SK-MEL-5 (cell line): ENCODE data around the gene CHP1. TPM values are rescaled to one million over a fixed set of nuclear protein-coding genes. Genes with fewer than 3 reads are reported as not detected.
"Not testable (repeated sequence)": the region's sequence is repeated elsewhere in the genome, so short reads cannot be mapped to it uniquely, and the experiment has no call there.

Experiments
- DNase-seq: peaks from one replicate; pipeline ENCODE4 v3.0.0-alpha.2; 2016; ENCODE audit warnings: low read depth, low spot score
- in situ Hi-C: cut with HindIII; loops from 2 replicates; pipeline ENCODE4 v1.10.0; 2016; ENCODE audit warnings: low sequenced_read_pairs, high pct_unique_total_duplicates, low pct_unique_long_range_greater_than_20kb
- total RNA-seq: library from RNA; depleted of rRNA; stranded (reverse); fragments of >200 nt; shearing (Covaris generic); gene quantifications from 2 replicates; pipeline ENCODE4 v1.2.3, GENCODE V29; 2014

CHP1 gene
- total RNA-seq, 1 experiment from 2014 or later = 116 TPM

DNA sequence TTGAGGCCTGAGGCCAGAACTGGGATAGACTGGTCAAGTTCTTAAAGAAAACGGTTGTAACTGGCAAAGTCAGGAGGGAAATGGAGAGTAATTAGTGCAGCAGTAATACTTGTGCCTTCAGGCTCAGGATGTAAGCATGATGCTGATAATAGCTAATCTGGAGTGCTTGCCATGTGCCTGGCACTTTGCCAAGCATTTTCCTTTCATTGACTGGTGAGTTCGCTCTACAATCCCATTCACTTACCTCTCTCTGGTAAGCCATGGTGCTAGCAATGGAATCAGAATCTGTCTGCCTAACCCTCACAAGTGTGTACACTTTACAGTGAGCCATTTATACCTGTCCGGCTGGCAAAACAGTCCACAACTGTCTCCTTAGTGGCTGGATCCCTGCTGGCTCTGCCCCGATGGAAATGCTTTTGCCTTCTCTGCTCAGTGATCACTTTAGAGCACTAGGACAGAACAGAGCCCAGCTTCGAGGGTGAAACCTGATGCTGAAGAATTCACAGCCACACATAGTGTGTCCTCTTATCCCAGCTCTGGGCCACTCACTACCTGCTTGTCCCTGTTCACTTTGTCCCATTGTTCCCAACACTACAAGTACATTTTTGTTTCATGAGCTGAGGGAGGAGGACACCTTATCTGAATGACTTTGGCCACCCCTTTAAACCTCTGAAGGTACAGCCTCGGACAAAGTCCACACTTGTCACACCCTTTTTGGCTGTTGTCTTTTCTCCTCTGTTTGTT is 10.3 kb downstream of the CHP1 start:
- in situ Hi-C loops = no loop called here
- peak; percentile 98 for DNase-seq

GRCh38 chr15:41250745-41251144 is 19.7 kb downstream of the CHP1 start:
- in situ Hi-C loops, DNase-seq: not testable (repeated sequence)

- peak; percentile 73 for DNase-seq
- in situ Hi-C loops = no loop called here
Measured at GRCh38 chr15:41251411-41251810, 20.3 kb downstream of the CHP1 start.

DNA sequence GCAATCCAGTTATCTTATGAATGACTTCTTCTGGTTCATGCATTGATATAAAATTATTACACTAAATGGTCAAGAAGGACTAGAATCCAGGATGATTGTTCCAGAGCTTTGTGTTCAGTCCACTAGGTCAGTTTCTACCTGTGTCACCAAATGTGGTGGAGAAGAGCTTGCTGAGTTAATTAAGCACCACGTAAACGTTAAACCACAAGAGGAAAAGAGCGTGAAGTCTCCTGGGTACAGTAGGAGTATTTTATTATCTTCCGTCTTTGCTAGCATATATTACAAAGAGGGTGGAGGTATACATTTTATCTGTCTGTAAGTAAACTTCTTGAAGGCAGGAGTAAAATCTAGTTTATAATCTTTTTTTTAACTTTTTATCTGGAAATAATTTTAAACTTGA is 23.5 kb downstream of the CHP1 start:
- in situ Hi-C loops = no loop called here
- no peak for DNase-seq

DNA sequence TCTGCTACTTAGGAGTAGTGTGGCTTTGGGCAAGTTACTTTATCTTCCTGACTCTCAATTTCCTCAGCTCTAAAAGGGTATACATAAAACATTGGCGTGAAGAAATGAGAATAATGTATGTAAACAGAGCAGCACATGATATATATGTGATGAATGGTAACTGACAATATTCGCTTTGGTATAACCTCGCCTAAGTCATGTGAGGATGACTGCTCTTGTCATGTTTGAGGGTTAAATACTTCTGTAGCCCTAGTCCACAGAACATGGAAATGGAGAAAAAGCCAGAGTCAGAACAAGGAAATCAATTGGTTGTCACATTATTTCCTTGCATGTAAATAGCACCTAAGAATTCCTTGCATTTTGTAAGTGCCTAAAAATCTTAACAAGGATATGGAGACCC is 25.0 kb downstream of the CHP1 start:
- in situ Hi-C loops = no loop called here
- DNase-seq = no peak

GRCh38 chr15:41256577-41257038 is 25.5 kb downstream of the CHP1 start:
- no peak for DNase-seq
- in situ Hi-C loops = no loop called here

GRCh38 chr15:41258750-41259471 is 27.8 kb downstream of the CHP1 start:
- DNase-seq = no peak
- in situ Hi-C loops = no loop called here

GRCh38 chr15:41259546-41260189 is 28.6 kb downstream of the CHP1 start:
- DNase-seq = no peak
- in situ Hi-C loops = no loop called here

DNA sequence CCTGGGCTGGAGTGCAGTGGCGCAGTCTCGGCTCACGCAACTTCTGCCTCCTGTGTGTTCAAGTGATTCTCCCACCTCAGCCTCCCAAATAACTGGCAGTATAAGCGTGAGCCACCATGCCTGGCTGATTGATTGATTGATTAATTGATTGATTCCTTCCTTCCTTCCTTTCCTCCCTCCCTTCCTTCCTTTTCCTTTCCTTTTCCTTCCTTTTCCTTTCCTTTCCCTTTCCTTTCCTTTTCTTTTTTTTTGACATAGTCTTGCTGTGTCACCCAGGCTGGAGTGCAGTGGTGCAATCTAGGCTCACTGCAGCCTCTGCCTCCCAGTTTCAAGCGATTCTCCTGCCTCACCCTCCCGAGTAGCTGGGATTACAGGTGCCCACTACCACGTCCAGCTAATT is 29.9 kb downstream of the CHP1 start:
- in situ Hi-C loops, DNase-seq: not testable (repeated sequence)

- DNase-seq = no peak
- in situ Hi-C loops = no loop called here
Measured at GRCh38 chr15:41262571-41262970, 31.5 kb downstream of the CHP1 start.

- in situ Hi-C loops = no loop called here
- DNase-seq = no peak
Measured at GRCh38 chr15:41263891-41264351, 32.9 kb downstream of the CHP1 start.

- DNase-seq = no peak
- in situ Hi-C loops = no loop called here
Measured at GRCh38 chr15:41269887-41270286, 38.8 kb downstream of the CHP1 start.

DNA sequence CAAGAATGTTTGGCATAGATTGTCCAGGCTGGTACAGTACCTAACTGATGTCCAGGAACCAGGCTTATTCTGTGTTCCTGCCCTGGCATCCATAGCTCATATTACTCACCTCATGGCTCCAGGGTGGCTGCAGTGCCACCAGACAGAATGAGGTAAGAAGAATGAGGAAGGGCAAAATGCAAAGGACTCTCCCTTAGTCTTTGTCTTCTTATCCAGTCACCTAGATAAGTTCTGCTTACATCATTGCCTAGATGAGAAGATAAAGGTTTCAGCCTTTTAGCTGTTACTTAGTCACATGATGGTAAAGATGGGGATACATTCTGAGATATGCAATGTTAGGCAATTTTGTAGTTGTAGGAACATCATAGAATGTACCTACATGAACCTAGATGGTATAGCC is 45.8 kb downstream of the CHP1 start:
- in situ Hi-C loops = no loop called here
- no peak for DNase-seq

DNA sequence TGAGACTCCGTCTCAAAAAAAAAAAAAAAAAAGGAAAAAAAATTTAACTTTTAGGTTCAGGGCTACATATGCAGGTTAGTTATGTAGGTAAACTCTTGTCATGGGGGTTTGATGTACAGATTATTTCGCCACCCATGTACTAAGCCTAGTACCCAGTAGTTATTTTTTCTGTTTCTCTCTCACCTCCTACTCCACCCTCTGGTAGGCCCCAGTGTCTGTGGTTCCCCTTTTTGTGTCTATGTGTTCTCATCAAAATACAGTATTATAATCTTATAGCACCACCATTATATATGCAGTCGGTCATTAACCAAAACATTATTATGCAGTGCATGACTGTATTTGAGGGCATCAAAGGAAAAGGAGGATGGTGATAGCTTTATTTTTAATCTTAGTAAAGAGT is 47.3 kb downstream of the CHP1 start:
- in situ Hi-C loops = no loop called here

DNA sequence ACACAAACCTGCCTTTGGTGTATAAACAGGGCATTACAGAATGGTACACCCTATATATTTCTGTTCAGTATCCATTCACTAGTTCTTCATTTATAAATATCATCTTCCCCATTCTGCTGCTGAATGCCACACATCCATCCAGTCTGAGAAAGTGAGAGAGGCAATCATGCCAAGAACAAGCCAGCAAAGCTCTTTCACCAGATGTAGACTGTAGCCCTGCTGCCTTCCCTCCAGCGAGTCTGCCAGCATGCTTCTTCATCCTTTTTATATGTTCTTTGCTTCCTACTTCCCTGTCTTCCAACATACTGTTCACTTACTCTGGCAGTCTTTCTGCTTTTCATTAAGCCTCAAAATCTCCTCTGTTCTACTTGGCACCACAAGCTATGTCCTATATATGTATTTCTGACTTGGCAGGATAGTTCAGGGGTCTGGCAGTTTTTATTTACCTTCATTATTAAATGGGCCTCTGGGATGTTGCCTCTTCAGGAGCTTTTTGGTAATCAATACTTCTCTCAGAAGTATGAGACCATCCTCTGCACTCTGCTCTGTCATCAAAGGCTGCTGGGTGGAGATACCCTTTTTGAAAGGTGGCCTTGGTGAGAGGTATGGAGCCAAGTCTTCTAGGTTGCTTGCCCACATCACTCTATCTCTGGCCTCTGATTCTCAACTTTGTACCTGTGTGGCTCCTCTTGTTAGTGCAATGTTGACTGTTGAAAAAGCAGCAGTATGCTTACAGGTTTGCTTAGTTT is 48.6 kb downstream of the CHP1 start:
- no peak for DNase-seq
- in situ Hi-C loops = no loop called here

More for the DNA sequence above, 47.3 kb downstream of the CHP1 start:
- no peak for DNase-seq

DNA sequence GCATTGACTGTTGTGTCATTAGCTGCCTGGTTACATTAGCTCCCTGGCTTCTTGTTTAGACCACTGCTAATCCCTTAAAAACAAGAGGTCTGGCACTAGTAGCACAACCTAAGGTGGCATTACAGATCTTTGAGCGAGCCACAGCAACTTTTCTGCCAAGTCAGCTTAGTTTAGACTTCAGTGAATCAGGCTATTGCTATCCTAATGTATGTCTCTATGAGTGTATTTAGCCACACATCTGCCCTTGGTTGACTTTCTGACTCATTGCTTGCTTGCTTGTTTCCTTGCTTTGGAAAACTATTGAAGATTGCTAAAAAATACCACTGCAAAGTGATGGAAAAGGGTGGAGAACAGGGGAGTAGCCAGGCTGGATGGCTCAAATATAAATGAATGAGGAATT is 50.2 kb downstream of the CHP1 start:
- no peak for DNase-seq
- in situ Hi-C loops = no loop called here

DNA sequence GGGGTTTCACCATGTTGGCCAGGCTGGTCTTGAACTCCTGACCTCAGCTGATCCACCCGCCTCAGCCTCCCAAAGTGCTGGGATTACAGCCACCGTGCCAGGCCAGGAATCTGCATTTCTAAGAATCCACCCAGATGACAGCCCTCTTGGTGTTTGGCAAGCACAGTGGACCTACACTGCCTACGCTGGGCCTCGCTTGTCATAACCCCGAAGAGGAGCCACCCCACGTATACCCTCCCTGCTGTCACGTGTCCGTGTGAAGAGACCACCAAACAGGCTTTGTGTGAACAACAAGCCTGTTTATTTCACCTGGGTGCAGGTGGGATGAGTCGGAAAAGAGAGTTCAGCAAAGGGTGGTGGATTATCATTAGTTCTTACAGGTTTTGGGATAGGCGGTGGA is 51.4 kb downstream of the CHP1 start:
- DNase-seq, in situ Hi-C loops: not testable (repeated sequence)
